Breast epithelium (tissue), 3 donors: ENCODE measurements around the gene TIMM22.

Source experiments
- CTCF ChIP-seq, 3 donors: fragments of 450-650 bp; IDR thresholded peaks; one replicate each; pipeline ENCODE4 v1.5.1; 2016 to 2017; ENCODE audit warnings: antibody characterized with exemption in 3 of 3, mild to moderate bottlenecking in 3 of 3, moderate library complexity in 3 of 3
- POLR2A ChIP-seq: fragments of 450-650 bp; IDR thresholded peaks from one replicate; pipeline ENCODE4 v1.6.1; 2016; ENCODE audit warnings: antibody characterized with exemption, mild to moderate bottlenecking, moderate library complexity
- POLR2AphosphoS5 ChIP-seq, 3 donors: sonication (generic); formaldehyde crosslinking; IDR thresholded peaks; one replicate each; pipeline ENCODE4 v1.6.1; 2017; ENCODE audit warnings: antibody characterized with exemption in 3 of 3

GRCh38 chr17:1032391-1032790 lies 35.5 kb downstream of the TIMM22 start:
- TF ChIP-seq CTCF (IDR thresholded peaks at IDR 0.05), result no peak
- TF ChIP-seq POLR2A, result no peak
- TF ChIP-seq POLR2AphosphoS5 (IDR thresholded peaks at IDR 0.05), result no peak
